ENCODE data around the gene GABRR3.

Gene GABRR3

GRCh38 chr3:97970156-97970555 is 65.0 kb downstream of the GABRR3 start:
- Histone ChIP-seq H3K79me2 (ENCODE audit: insufficient read depth, low read length) (peaks cover 65% of the 10 kb centered on the region), H3K9me2 (replicated peaks; ENCODE audit: insufficient read depth, low read length) (no peaks in the 10 kb centered on the region), H3K4me3 (ENCODE audit: insufficient read depth, low read length, poor library complexity, severe bottlenecking) (peak overlapping the region; percentile 43), H2AFZ (ENCODE audit: low read depth, low read length, severe bottlenecking) (no peak overlapping the region), H3K9me3 (ENCODE audit: insufficient read depth, low read length) (no peaks in the 10 kb centered on the region), H3F3A (ENCODE audit: insufficient read depth) (peaks cover 9% of the 10 kb centered on the region; the same call in 1 of the 2 replicates), H3K36me3 (ENCODE audit: low read length) (no peaks in the 10 kb centered on the region; the same call in 1 of the 2 replicates), H3K27ac (ENCODE audit: low read depth, low read length) (peak overlapping the region; percentile 46), H3K4me2 (ENCODE audit: low read depth, low read length, poor library complexity, severe bottlenecking) (peak overlapping the region; percentile 75), H4K20me1 (ENCODE audit: low read depth, low read length) (no peaks in the 10 kb centered on the region), H3K27me3 (ENCODE audit: low read length) (no peaks in the 10 kb centered on the region), H3K9ac (ENCODE audit: low read length) (peak overlapping the region; percentile 55)
- TF ChIP-seq CTCF (IDR thresholded peaks at IDR 0.05; ENCODE audit: insufficient read depth, low read length, poor library complexity, severe bottlenecking) (no peak), EZH2phosphoT487 (conservative IDR thresholded peaks at IDR 0.05; ENCODE audit: low read length) (no peak)

GRCh38 chr3:97969541-97969940 is 65.6 kb downstream of the GABRR3 start:
- Histone ChIP-seq H2AFZ (ENCODE audit: low read depth, low read length, severe bottlenecking) (no peak overlapping the region), H3K4me2 (ENCODE audit: low read depth, low read length, poor library complexity, severe bottlenecking) (peak overlapping the region; percentile 75), H3K9ac (ENCODE audit: low read length) (peak overlapping the region; percentile 55; the same call in 1 of the 2 replicates), H3K36me3 (ENCODE audit: low read length) (no peaks in the 10 kb centered on the region; the same call in 1 of the 2 replicates), H3K27me3 (ENCODE audit: low read length) (no peaks in the 10 kb centered on the region), H3F3A (ENCODE audit: insufficient read depth) (peaks cover 9% of the 10 kb centered on the region; the same call in 1 of the 2 replicates), H4K20me1 (ENCODE audit: low read depth, low read length) (no peaks in the 10 kb centered on the region), H3K9me3 (ENCODE audit: insufficient read depth, low read length) (no peaks in the 10 kb centered on the region), H3K9me2 (replicated peaks; ENCODE audit: insufficient read depth, low read length) (no peaks in the 10 kb centered on the region), H3K79me2 (ENCODE audit: insufficient read depth, low read length) (peaks cover 71% of the 10 kb centered on the region), H3K4me3 (ENCODE audit: insufficient read depth, low read length, poor library complexity, severe bottlenecking) (no peak overlapping the region), H3K27ac (ENCODE audit: low read depth, low read length) (no peak overlapping the region)
- TF ChIP-seq CTCF (IDR thresholded peaks at IDR 0.05; ENCODE audit: insufficient read depth, low read length, poor library complexity, severe bottlenecking) (no peak), EZH2phosphoT487 (conservative IDR thresholded peaks at IDR 0.05; ENCODE audit: low read length) (no peak)

GRCh38 chr3:97968376-97968775 is 66.7 kb downstream of the GABRR3 start:
- Histone ChIP-seq H3K4me3 (ENCODE audit: insufficient read depth, low read length, poor library complexity, severe bottlenecking) (no peak overlapping the region), H3K9me2 (replicated peaks; ENCODE audit: insufficient read depth, low read length) (no peaks in the 10 kb centered on the region), H3K9ac (ENCODE audit: low read length) (no peak overlapping the region), H3K9me3 (ENCODE audit: insufficient read depth, low read length) (no peaks in the 10 kb centered on the region), H3K79me2 (ENCODE audit: insufficient read depth, low read length) (peaks cover 82% of the 10 kb centered on the region), H2AFZ (ENCODE audit: low read depth, low read length, severe bottlenecking) (no peak overlapping the region), H3K27me3 (ENCODE audit: low read length) (no peaks in the 10 kb centered on the region), H3K27ac (ENCODE audit: low read depth, low read length) (no peak overlapping the region), H3K36me3 (ENCODE audit: low read length) (peaks cover 7% of the 10 kb centered on the region; the same call in 1 of the 2 replicates), H4K20me1 (ENCODE audit: low read depth, low read length) (no peaks in the 10 kb centered on the region; the same call in 1 of the 2 replicates), H3F3A (ENCODE audit: insufficient read depth) (peaks cover 9% of the 10 kb centered on the region; the same call in 1 of the 2 replicates), H3K4me2 (ENCODE audit: low read depth, low read length, poor library complexity, severe bottlenecking) (no peak overlapping the region)
- no peak for TF ChIP-seq CTCF (IDR thresholded peaks at IDR 0.05; ENCODE audit: insufficient read depth, low read length, poor library complexity, severe bottlenecking)
- no peak for TF ChIP-seq EZH2phosphoT487 (conservative IDR thresholded peaks at IDR 0.05; ENCODE audit: low read length)
